GM12874 (cell line): ENCODE data around the gene SPTBN5.
A peak's percentile ranks its signal among the peaks of the same experiment; 100 is the strongest.

ENCODE experiments used
- TF ChIP-seq, protein P1 (sequence below): IDR thresholded peaks from 2 replicates; pipeline ENCODE4 v1.5.1; 2011; ENCODE audit warnings: low read depth, mild to moderate bottlenecking, control low read depth, low read length, moderate library complexity; ENCODE audit not compliant: insufficient read depth

The SPTBN5 gene

DNA sequence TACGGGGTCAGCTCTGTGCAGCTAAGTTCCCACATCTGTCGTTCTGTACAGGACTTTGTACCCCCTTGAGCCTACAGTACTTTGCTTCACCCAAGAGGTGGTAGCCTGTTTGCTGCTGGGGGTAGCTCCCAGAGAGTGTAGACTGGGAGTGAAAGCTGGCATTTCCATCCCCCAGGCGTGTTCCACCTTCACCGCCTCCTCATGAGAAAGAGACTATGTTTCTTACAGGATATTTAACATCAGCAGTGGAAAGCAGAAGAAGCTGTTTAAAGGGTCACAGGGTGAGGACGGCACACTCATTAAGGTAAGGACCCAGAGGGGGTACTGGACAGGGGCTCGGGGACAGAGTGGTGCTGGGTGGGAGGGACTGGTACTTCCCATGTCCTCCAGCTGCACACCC, 76.1 kb downstream of the SPTBN5 start:
- TF ChIP-seq, protein P1, sequence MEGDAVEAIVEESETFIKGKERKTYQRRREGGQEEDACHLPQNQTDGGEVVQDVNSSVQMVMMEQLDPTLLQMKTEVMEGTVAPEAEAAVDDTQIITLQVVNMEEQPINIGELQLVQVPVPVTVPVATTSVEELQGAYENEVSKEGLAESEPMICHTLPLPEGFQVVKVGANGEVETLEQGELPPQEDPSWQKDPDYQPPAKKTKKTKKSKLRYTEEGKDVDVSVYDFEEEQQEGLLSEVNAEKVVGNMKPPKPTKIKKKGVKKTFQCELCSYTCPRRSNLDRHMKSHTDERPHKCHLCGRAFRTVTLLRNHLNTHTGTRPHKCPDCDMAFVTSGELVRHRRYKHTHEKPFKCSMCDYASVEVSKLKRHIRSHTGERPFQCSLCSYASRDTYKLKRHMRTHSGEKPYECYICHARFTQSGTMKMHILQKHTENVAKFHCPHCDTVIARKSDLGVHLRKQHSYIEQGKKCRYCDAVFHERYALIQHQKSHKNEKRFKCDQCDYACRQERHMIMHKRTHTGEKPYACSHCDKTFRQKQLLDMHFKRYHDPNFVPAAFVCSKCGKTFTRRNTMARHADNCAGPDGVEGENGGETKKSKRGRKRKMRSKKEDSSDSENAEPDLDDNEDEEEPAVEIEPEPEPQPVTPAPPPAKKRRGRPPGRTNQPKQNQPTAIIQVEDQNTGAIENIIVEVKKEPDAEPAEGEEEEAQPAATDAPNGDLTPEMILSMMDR = no peak

DNA sequence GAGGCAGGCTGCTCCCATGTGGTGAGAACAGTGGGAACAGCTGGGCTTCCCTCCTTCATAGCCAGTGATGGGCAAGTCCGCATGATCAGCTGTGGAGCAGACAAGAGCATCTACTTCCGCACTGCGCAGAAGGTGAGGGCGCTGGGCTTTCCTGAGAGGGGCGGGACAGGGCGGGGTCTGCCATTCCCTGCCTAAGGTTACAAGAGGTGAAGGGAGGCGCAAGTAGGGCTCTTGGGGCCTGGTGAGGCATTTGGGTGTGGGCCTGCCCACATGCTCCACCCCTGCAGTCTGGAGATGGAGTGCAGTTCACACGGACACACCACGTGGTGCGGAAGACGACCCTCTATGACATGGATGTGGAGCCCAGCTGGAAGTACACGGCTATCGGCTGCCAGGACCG, 76.5 kb downstream of the SPTBN5 start:
- TF ChIP-seq, protein P1 = no peak

DNA sequence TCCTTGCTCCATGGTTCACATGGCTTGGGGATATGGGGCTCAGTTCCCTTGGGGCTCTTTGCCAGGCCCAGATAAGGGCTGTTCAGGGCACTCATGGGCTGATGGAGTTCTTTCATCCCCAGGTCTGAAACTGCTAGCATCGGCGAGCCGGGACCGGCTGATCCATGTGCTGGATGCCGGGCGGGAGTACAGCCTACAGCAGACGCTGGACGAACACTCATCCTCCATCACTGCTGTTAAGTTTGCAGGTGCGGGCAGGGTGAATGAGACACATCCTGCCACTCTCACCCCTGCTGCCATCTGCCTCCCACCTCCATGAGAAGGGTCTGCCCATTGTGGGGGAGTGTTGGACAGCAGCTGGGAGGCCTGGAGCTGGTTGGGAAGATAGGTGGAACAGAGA, 77.1 kb downstream of the SPTBN5 start:
- TF ChIP-seq, protein P1 = no peak

DNA sequence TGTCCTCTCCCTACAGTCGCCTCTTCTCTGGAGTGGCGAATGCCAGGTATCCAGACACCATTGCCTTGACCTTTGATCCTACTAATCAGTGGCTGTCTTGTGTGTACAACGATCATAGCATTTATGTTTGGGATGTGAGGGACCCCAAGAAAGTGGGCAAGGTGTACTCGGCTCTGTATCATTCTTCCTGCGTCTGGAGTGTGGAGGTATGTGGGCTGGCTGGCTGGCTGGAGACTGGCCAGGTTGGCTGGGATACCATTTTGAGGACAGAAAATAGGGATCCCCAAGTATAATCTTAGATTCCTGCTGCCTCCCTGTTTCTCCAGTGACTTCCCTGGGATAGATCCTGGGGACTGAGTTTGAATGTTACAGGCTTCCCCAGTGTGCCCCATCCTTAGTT, 79.3 kb downstream of the SPTBN5 start:
- TF ChIP-seq, protein P1 = no peak

DNA sequence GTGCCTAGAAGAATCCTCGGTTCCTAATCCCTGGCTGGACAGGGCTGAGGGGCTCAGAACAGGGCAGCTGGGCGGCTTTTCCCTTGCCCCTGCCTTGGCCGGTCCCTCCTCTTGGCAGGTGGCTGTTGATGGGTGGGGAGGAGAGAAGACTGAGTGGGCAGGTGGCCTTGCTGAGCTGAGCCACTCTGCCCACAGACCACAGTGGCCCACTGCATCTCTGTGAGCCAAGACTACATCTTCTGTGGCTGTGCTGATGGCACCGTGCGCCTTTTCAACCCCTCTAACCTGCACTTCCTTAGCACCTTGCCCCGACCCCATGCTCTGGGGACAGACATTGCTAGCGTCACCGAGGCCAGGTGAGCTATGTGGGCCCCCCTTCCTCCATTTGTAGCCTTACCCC, 80.4 kb downstream of the SPTBN5 start:
- TF ChIP-seq, protein P1 = no peak

DNA sequence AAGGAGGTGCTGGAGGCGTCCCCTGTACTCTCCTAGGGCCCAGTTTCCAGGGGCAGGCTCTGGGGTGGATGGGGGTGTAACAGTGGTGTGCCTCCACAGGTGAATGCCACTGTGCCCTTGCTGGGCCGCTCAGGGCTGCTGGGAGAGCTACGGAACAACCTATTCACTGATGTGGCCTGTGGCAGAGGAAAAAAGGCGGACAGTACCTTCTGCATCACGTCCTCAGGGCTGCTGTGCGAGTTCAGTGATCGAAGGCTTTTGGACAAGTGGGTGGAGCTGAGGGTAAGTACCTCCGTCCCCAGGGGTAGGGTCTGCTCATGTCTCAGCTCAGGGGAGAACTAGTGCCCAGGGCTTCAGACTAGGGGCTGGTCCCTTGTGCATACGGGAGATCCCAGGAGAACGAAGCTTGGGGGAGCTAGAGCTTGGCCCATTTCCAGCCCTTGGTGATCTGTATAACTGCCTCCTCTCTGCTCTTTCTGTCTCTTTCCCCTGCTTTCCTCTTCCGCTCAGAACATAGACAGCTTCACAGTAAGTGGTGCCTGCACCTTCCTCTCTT, 81.0 kb downstream of the SPTBN5 start:
- TF ChIP-seq, protein P1 = no peak

DNA sequence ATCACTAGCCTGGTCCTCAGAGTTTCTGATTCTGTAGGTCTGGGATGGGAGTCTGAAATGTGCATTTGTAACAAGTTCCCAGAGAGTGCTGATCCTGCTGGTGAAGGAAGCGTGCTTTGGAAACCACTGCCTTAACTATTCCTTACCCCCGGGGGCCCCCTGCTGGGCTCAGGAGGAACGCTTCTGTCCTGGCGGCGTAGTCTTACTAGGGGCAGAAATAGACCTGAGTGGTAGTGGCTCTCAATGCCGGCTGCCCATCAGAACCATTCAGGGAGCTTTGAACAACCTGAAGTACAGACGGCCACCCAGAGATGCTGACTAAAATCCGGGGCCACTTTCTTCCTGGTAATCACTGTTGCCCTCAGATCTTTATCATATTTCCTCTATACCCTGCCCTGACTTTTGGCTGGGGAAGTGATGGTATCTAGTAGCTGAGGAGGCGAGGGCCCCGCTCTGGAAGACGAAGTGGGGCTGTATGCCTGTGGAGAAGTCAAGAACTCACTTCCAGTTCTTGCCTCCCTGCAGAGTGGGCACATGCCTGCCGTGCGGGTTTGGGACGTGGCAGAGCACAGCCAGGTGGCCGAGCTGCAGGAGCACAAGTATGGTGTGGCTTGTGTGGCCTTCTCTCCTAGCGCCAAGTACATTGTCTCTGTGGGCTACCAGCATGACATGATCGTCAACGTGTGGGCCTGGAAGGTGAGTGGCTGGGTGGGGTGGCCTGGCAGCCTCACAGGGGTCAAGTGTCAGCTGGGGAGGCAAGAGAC, 82.2 kb downstream of the SPTBN5 start:
- TF ChIP-seq, protein P1 = peak; percentile 88
